Suprapubic skin (tissue), 4 donors: Measurements from ENCODE around the gene TPI1. TPM values are rescaled to one million over a fixed set of nuclear protein-coding genes. Genes with fewer than 3 reads are reported as not detected.

Experiments
- DNase-seq, 2 donors: peaks; one replicate each; pipeline ENCODE4 v3.0.0-alpha.2; 2019; ENCODE audit warnings: low spot score in 2 of 2
- H3K27ac ChIP-seq: fragments of 200-600 bp; sonication (generic); one replicate; pipeline ENCODE4 v1.5.1; 2019
- H3K27me3 ChIP-seq: fragments of 200-600 bp; sonication (generic); one replicate; pipeline ENCODE4 v1.5.1; 2019
- H3K36me3 ChIP-seq: fragments of 200-600 bp; sonication (generic); one replicate; pipeline ENCODE4 v1.5.1; 2019
- H3K4me1 ChIP-seq: fragments of 200-600 bp; sonication (generic); one replicate; pipeline ENCODE4 v1.5.1; 2019
- H3K4me3 ChIP-seq: fragments of 200-600 bp; sonication (generic); one replicate; pipeline ENCODE4 v1.5.1; 2019; ENCODE audit warnings: mild to moderate bottlenecking
- H3K9me3 ChIP-seq: fragments of 200-600 bp; sonication (generic); one replicate; pipeline ENCODE4 v1.5.1; 2019
- EP300 ChIP-seq: sonication (generic); formaldehyde crosslinking; IDR thresholded peaks from one replicate; pipeline ENCODE4 v1.6.1; 2017; ENCODE audit warnings: antibody characterized with exemption
- POLR2A ChIP-seq, 2 donors: fragments of 450-650 bp; IDR thresholded peaks; one replicate each; pipeline ENCODE4 v1.6.1; 2017; ENCODE audit warnings: antibody characterized with exemption in 2 of 2, mild to moderate bottlenecking in 2 of 2, moderate library complexity in 2 of 2
- POLR2AphosphoS5 ChIP-seq, 3 donors: sonication (generic); formaldehyde crosslinking; IDR thresholded peaks; one replicate each; pipeline ENCODE4 v1.6.1; 2017; ENCODE audit warnings: antibody characterized with exemption in 3 of 3
- WGBS: methylation state at CpG from one replicate; pipeline ENCODE4 v1.1.5; 2018; 5-methylcytosine and 5-hydroxymethylcytosine counted together
- total RNA-seq, 4 donors: library from RNA; depleted of rRNA; stranded (reverse); fragments of >200 nt; gene quantifications; one replicate each; pipeline ENCODE4 v1.1.0, GENCODE V29; 2016
- TF ChIP-seq, protein P1 (sequence below), 2 donors: fragments of 200-600 bp in 1 of 2; fragments of 450-650 bp in 1 of 2; sonication (generic) in 1 of 2; IDR thresholded peaks; one replicate each; pipeline ENCODE4 v1.5.1; 2016 to 2019; ENCODE audit warnings: antibody characterized with exemption in 2 of 2, mild to moderate bottlenecking in 1 of 2, moderate library complexity in 1 of 2

TPI1 gene
- total RNA-seq, 4 donors from 2014 or later, result 185 to 498 (median 405) TPM

DNA sequence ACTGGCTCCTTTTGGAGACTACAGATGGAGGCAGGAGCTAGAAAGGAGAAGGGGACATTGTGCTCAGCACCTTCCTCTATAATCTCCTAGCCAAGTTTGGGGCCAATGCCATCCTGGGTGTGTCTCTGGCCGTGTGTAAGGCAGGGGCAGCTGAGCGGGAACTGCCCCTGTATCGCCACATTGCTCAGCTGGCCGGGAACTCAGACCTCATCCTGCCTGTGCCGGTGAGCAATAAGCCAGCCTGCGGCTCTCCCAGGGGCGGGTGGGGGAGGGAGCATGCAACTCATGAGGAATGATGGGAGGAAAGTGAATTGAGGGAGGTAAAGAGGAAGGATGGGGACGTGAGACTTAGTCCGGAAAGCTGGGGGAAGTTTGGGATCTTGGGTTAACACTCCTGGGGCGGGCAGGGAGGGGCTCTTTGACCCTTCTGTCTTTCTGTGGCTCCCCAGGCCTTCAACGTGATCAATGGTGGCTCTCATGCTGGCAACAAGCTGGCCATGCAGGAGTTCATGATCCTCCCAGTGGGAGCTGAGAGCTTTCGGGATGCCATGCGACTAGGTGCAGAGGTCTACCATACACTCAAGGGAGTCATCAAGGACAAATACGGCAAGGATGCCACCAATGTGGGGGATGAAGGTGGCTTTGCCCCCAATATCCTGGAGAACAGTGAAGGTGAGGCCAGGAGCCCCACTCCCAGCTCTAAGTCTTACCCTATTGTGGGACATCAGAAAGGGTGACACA is 50.3 kb downstream of the TPI1 start:
- WGBS, result 88% methylated on average over 14 of the region's 14 CpGs

DNA sequence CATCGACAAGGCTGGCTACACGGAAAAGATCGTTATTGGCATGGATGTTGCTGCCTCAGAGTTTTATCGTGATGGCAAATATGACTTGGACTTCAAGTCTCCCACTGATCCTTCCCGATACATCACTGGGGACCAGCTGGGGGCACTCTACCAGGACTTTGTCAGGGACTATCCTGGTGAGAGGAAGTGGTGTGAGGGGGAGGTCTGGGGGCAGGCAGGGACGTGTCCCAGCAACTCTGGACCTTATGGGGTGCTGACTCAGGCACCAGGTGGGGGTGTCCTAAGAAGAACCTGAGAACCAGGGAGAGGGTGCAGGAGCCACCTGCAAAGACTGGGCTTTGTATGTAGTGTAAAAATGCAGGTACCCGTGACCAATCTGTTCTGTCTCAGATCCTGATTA is 52.3 kb downstream of the TPI1 start:
- H3K9me3 ChIP-seq, result no peaks in the 10 kb centered on the region
- H3K27me3 ChIP-seq, result no peaks in the 10 kb centered on the region
- no peak overlapping the region for H3K27ac ChIP-seq
- no peak for DNase-seq
- no peak overlapping the region for H3K4me3 ChIP-seq
- WGBS, result 76% methylated on average over 7 of the region's 7 CpGs
- TF ChIP-seq POLR2AphosphoS5 (IDR thresholded peaks at IDR 0.05) (no peak), POLR2A (IDR thresholded peaks at IDR 0.05) (no peak), EP300 (no peak)
- TF ChIP-seq, protein P1, sequence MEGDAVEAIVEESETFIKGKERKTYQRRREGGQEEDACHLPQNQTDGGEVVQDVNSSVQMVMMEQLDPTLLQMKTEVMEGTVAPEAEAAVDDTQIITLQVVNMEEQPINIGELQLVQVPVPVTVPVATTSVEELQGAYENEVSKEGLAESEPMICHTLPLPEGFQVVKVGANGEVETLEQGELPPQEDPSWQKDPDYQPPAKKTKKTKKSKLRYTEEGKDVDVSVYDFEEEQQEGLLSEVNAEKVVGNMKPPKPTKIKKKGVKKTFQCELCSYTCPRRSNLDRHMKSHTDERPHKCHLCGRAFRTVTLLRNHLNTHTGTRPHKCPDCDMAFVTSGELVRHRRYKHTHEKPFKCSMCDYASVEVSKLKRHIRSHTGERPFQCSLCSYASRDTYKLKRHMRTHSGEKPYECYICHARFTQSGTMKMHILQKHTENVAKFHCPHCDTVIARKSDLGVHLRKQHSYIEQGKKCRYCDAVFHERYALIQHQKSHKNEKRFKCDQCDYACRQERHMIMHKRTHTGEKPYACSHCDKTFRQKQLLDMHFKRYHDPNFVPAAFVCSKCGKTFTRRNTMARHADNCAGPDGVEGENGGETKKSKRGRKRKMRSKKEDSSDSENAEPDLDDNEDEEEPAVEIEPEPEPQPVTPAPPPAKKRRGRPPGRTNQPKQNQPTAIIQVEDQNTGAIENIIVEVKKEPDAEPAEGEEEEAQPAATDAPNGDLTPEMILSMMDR (IDR thresholded peaks at IDR 0.05), result no peak
- H3K36me3 ChIP-seq, result peaks cover 5% of the 10 kb centered on the region
- peaks cover 13% of the 10 kb centered on the region for H3K4me1 ChIP-seq

More for the DNA sequence above, 50.3 kb downstream of the TPI1 start:
- H3K27me3 ChIP-seq, result no peaks in the 10 kb centered on the region
- H3K36me3 ChIP-seq, result peaks cover 5% of the 10 kb centered on the region
- H3K4me1 ChIP-seq, result peaks cover 20% of the 10 kb centered on the region
- TF ChIP-seq EP300, result no peak
- H3K9me3 ChIP-seq, result no peaks in the 10 kb centered on the region
- H3K4me3 ChIP-seq, result no peak overlapping the region
- DNase-seq, result no peak
- H3K27ac ChIP-seq, result no peak overlapping the region

Other genes with a start within 250 kb of the TPI1 start
- 10 to 100 TPM in 1 of 4 donors, 1 to 10 TPM in 3; 5.8 to 15.0 (median 8.8) TPM for gene LPAR5, start 231.6 kb upstream of the TPI1 start, total RNA-seq
- gene ACRBP, start 220.1 kb upstream of the TPI1 start, total RNA-seq, result 1 to 10 TPM in 3 of 4 donors, under 1 TPM in 1; 0.86 to 9.3 (median 1.6) TPM
- 10 to 100 TPM; 53.2 to 85.0 (median 70.6) TPM for gene ING4, start 204.4 kb upstream of the TPI1 start, total RNA-seq
- gene ZNF384, start 178.2 kb upstream of the TPI1 start, total RNA-seq, result 10 to 100 TPM; 34.5 to 72.0 (median 42.2) TPM
- gene PIANP, start 166.7 kb upstream of the TPI1 start, total RNA-seq, result not detected
- gene COPS7A, start 143.5 kb upstream of the TPI1 start, total RNA-seq, result 10 to 100 TPM; 50.2 to 70.7 (median 66.6) TPM
- gene MLF2, start 114.4 kb upstream of the TPI1 start, total RNA-seq, result 100 to 1,000 TPM; 147 to 195 (median 180) TPM
- gene PTMS, start 101.2 kb upstream of the TPI1 start, total RNA-seq, result 100 to 1,000 TPM in 2 of 4 donors, 10 to 100 TPM in 2; 91.2 to 128 (median 99.8) TPM
- 1 to 10 TPM in 1 of 4 donors, under 1 TPM in 1, not detected in 2; 0.60 to 1.4 TPM for gene LAG3, start 95.0 kb upstream of the TPI1 start, total RNA-seq
- gene CD4, start 78.0 kb upstream of the TPI1 start, total RNA-seq, result 1 to 10 TPM; 2.5 to 5.4 (median 3.9) TPM
- gene GPR162, start 45.7 kb upstream of the TPI1 start, total RNA-seq, result 1 to 10 TPM in 2 of 4 donors, under 1 TPM in 2; 0.47 to 2.1 (median 1.0) TPM
- 10 to 100 TPM in 3 of 4 donors, 1 to 10 TPM in 1; 5.0 to 30.5 (median 14.3) TPM for gene P3H3, start 39.1 kb upstream of the TPI1 start, total RNA-seq
- gene GNB3, start 26.6 kb upstream of the TPI1 start, total RNA-seq, result 1 to 10 TPM in 2 of 4 donors, under 1 TPM in 1, not detected in 1; 0.72 to 1.5 (median 1.4) TPM
- 1 to 10 TPM; 4.8 to 8.9 (median 5.9) TPM for gene CDCA3, start 16.2 kb upstream of the TPI1 start, total RNA-seq
- 10 to 100 TPM; 54.7 to 71.8 (median 68.9) TPM for gene USP5, start 15.4 kb upstream of the TPI1 start, total RNA-seq
- gene SPSB2, start 5.8 kb downstream of the TPI1 start, total RNA-seq, result 10 to 100 TPM in 1 of 4 donors, 1 to 10 TPM in 3; 3.0 to 16.5 (median 7.5) TPM
- gene LRRC23, start 37.3 kb downstream of the TPI1 start, total RNA-seq, result 10 to 100 TPM in 2 of 4 donors, 1 to 10 TPM in 2; 4.3 to 15.8 (median 8.5) TPM
- gene ENO2, start 47.0 kb downstream of the TPI1 start, total RNA-seq, result 10 to 100 TPM in 1 of 4 donors, 1 to 10 TPM in 3; 1.3 to 15.4 (median 6.9) TPM
- gene ATN1, start 60.4 kb downstream of the TPI1 start, total RNA-seq, result 100 to 1,000 TPM in 1 of 4 donors, 10 to 100 TPM in 3; 58.4 to 137 (median 67.7) TPM
- gene RNU7-1, start 76.3 kb downstream of the TPI1 start, total RNA-seq, result not detected
- 100 to 1,000 TPM; 251 to 495 (median 436) TPM for gene C12orf57, start 76.5 kb downstream of the TPI1 start, total RNA-seq
- 10 to 100 TPM; 18.5 to 59.1 (median 39.4) TPM for gene PTPN6, start 83.8 kb downstream of the TPI1 start, total RNA-seq
- gene PHB2, start 103.1 kb downstream of the TPI1 start, total RNA-seq, result 100 to 1,000 TPM; 161 to 232 (median 207) TPM
- 10 to 100 TPM; 12.3 to 27.0 (median 22.1) TPM for gene EMG1, start 103.4 kb downstream of the TPI1 start, total RNA-seq
- 10 to 100 TPM; 51.3 to 79.3 (median 56.8) TPM for gene LPCAT3, start 150.9 kb downstream of the TPI1 start, total RNA-seq
- gene C1S, start 193.2 kb downstream of the TPI1 start, total RNA-seq, result 10 to 100 TPM; 62.6 to 99.6 (median 65.6) TPM
- gene C1R, start 224.9 kb downstream of the TPI1 start, total RNA-seq, result 100 to 1,000 TPM in 2 of 4 donors, 10 to 100 TPM in 2; 70.2 to 166 (median 95.4) TPM
- 10 to 100 TPM; 28.5 to 50.8 (median 34.7) TPM for gene C1RL, start 241.7 kb downstream of the TPI1 start, total RNA-seq